ENCODE data around the gene PRKAB1. TPM values are rescaled to one million over a fixed set of nuclear protein-coding genes. Genes with fewer than 3 reads are reported as not detected.

Gene PRKAB1
- total RNA-seq, 2 donors from 2014 or later: 9.3 to 10.9 TPM

DNA sequence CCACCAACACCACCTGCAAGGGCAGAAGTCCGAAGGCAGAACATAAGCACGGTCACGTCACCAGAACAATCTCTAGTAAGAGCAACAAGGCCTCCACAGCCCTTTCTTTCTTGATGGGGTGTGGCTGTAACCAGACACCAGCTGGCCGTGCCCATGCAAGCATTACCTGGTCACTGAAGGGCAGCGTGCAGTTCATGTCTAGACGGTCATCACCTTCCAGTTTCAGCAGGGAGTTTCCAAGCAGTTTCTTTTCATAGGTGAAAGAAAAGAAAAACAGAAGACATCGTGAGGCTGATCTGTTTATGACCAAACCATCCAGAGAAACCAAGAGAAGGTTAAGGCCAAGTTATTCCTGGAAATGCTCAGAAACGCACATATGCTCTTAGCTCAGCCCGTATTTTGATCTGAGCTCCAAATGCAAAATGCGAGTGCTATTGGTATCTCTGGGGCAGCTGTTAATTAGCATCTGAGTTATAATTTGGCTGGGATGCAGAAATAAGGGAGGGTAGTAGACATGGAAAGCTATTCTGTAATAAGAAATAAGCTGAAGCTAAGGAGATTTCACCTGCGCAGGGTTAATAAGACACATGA, 42.5 kb downstream of the PRKAB1 start:
- Histone ChIP-seq H3K9me3 (peaks cover 0 to 6% of the 10 kb centered on the region in 2 donors), H3K27me3 (no peaks in the 10 kb centered on the region), H3K36me3 (no peaks in the 10 kb centered on the region), H3K4me1 (no peaks in the 10 kb centered on the region), H3K4me3 (no peak overlapping the region), H3K27ac (no peak overlapping the region)
- DNase-seq (ENCODE audit: low spot score): no peak
- TF ChIP-seq, protein P1, sequence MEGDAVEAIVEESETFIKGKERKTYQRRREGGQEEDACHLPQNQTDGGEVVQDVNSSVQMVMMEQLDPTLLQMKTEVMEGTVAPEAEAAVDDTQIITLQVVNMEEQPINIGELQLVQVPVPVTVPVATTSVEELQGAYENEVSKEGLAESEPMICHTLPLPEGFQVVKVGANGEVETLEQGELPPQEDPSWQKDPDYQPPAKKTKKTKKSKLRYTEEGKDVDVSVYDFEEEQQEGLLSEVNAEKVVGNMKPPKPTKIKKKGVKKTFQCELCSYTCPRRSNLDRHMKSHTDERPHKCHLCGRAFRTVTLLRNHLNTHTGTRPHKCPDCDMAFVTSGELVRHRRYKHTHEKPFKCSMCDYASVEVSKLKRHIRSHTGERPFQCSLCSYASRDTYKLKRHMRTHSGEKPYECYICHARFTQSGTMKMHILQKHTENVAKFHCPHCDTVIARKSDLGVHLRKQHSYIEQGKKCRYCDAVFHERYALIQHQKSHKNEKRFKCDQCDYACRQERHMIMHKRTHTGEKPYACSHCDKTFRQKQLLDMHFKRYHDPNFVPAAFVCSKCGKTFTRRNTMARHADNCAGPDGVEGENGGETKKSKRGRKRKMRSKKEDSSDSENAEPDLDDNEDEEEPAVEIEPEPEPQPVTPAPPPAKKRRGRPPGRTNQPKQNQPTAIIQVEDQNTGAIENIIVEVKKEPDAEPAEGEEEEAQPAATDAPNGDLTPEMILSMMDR (IDR thresholded peaks at IDR 0.05): no peak

DNA sequence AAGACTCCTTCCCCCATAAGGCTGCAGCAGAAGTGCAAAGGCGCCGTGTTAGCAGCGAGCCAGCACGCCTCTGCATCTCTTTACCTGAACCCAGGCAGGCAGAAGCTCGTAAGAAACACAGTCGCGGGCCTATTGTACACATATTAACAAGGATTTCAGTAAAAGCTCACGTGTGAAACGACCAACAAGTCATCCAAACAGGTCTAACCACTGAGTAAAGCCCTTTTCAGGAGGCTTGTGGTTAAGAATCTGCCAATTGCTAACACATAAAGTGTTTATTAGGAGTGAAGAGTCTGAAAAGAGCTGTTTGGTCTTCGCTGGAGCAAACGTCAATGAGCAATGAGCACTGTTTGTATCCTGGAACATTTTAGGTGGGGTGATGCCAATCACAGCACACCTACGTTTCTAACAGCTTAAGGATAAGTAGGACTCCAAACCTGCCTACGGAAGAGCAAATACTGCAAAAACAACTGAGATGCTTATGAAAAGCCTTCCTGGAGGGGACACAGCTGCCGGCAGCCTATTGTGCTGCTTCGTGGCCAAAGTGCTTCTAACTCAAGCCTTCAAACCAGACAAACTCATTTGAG, 43.1 kb downstream of the PRKAB1 start:
- Histone ChIP-seq H3K36me3 (no peaks in the 10 kb centered on the region), H3K4me3 (no peak overlapping the region), H3K4me1 (no peaks in the 10 kb centered on the region), H3K27me3 (no peaks in the 10 kb centered on the region), H3K9me3 (peaks cover 0 to 6% of the 10 kb centered on the region in 2 donors), H3K27ac (no peak overlapping the region)
- DNase-seq (ENCODE audit: low spot score): no peak
- TF ChIP-seq, protein P1 (IDR thresholded peaks at IDR 0.05): no peak

DNA sequence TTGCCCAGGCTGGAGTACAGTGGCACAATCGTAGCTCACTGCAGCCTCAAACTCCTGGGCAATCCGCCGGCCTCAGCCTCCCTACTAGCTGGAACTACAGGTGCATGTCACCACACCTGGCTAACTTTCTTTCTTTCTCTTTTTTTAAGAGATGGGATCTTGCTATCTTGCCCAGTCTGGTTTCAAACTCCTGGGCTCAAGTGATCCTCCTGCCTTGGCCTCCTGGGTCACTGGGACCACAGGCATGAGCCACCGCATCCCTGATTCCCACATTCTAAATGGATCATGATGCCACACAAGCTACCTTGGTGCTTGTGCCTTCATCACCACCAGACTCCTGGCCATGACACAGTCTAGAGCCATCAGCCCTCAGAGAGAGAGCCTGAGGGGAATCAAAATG, 43.8 kb downstream of the PRKAB1 start:
- Histone ChIP-seq H3K27ac (no peak overlapping the region), H3K27me3 (no peaks in the 10 kb centered on the region), H3K9me3 (peaks cover 0 to 6% of the 10 kb centered on the region in 2 donors), H3K4me3 (no peak overlapping the region), H3K36me3 (no peaks in the 10 kb centered on the region), H3K4me1 (peaks cover 0 to 4% of the 10 kb centered on the region in 2 donors)
- TF ChIP-seq, protein P1 (IDR thresholded peaks at IDR 0.05): no peak
- no peak for DNase-seq (ENCODE audit: low spot score)

DNA sequence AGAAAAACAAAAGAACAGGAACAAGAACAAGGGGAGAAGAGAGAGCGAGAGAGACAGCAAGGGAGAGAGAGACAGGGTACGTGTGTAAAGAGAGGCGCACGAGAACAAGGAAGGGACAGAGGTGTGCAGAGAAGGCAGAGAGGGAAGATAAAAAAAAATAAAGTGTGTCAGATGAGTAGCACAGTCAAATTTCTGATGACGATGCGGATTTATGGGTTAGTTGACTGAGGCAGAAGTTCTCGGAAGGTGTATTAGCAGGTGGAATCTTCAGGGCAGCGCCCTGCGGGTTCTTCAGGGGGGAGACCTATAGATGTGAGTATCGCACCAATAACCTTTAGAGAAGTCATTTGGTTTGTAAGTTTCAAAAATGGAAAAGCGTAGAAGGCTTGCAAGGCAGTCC, 44.8 kb downstream of the PRKAB1 start:
- H3K27me3 ChIP-seq: no peaks in the 10 kb centered on the region
- peaks cover 0 to 6% of the 10 kb centered on the region in 2 donors for H3K9me3 ChIP-seq
- peaks cover 0 to 8% of the 10 kb centered on the region in 2 donors for H3K4me1 ChIP-seq
- no peaks in the 10 kb centered on the region for H3K36me3 ChIP-seq
- TF ChIP-seq, protein P1 (IDR thresholded peaks at IDR 0.05): no peak
- no peak overlapping the region for H3K4me3 ChIP-seq
- no peak overlapping the region for H3K27ac ChIP-seq
- DNase-seq (ENCODE audit: low spot score): no peak

DNA sequence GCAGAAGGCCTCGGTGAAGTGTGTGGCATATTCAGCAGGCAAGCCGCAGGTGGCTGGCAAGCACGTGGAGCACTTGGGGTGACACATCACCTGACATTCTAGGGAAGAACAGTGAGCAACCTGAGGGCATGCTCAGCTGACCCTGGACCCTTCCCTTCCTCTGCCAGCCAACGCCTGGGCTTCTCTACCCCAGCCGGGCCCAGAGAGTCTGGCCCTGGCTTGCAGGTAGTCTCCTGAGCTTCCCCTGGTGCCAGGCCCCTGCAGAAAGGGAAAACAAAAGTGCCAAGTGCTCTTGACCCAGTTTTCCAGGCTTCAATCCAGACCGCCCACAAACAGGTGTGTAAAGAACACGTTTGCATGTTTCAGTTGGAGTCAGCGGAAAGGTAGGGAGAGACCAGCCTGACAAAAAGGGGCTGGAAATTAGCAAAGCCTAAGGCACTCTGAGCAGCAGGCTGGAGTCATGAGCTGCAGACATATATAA, 45.7 kb downstream of the PRKAB1 start:
- Histone ChIP-seq H3K4me3 (no peak overlapping the region), H3K4me1 (peaks cover 0 to 8% of the 10 kb centered on the region in 2 donors), H3K36me3 (no peaks in the 10 kb centered on the region), H3K27me3 (no peaks in the 10 kb centered on the region), H3K9me3 (peaks cover 0 to 6% of the 10 kb centered on the region in 2 donors), H3K27ac (no peak overlapping the region)
- TF ChIP-seq, protein P1 (IDR thresholded peaks at IDR 0.05): no peak
- no peak for DNase-seq (ENCODE audit: low spot score)
